GM12892 (cell line): ENCODE results near the gene MROH8.

ENCODE experiments used
- POLR2A ChIP-seq: IDR thresholded peaks from 2 replicates; pipeline ENCODE4 v1.6.1; 2011; ENCODE audit warnings: low read depth, low read length, control low read depth
- POLR2AphosphoS5 ChIP-seq: IDR thresholded peaks from 2 replicates; pipeline ENCODE4 v1.6.1; 2011; ENCODE audit warnings: low read depth, low read length, control low read depth
- TAF1 ChIP-seq: IDR thresholded peaks from 2 replicates; pipeline ENCODE4 v1.6.1; 2011; ENCODE audit warnings: low read depth, mild to moderate bottlenecking, control low read depth, low read length, borderline replicate concordance

DNA sequence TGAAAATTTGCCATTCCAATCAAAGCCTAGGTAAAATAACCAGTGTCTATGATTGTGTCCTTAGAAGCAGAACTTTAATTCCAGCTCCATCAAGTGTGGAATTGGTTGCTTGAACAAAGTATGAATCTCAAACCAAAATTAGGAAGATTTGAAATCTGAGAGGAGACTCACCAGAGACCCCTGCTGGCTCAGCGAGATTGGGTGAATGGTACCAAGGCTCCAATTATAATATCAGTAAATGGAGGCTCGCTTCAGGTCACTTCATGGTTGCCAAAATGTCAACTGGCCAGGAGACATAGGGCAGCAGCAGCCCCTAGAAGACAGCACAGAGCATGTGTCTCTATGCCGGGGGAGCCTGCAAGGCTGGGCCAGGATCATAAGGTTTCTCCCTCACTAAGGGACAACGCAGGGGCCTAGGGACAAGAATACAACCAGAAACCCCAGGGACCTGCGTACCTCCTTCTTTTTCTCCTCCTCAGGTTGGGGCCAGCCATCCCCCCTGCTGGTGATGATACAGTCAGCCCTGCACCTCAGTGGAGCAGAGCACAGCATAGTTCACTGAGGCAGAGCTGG, 97.5 kb downstream of the MROH8 start:
- no peak for TF ChIP-seq POLR2A
- no peak for TF ChIP-seq POLR2AphosphoS5
- no peak for TF ChIP-seq TAF1
